ENCODE data around the gene CHST3. TPM values are rescaled to one million over a fixed set of nuclear protein-coding genes. Genes with fewer than 3 reads are reported as not detected.

The CHST3 gene
- total and polyA plus RNA-seq, 4 donors: 2.2 to 13.7 (median 8.0) TPM

DNA sequence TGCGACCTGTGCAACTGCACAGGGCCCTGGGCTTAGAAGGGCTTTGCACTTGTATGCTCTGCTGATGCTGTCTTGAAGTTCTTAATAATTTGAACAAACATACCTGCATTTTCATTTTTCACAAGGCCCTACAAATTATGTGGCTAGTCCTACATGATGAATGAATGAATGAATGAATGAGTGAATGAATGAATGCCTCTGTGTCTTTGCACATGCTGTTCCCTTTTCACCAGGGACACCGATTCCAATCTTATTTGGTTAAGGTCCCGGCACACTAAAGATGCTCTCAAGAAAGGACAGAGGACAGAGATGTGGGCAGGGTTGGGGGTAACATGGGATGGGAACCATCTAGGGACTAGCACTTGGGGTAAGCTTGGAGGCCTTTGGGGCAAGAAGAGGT lies 39.4 kb upstream of the CHST3 start:
- WGBS, 2 donors: 93 to 98% methylated on average over 3 of the region's 3 CpGs
- H3K9me3 ChIP-seq (ENCODE audit: control insufficient read depth in 4 of 4, insufficient read depth in 3 of 4, low read length in 3 of 4): no peaks in the 10 kb centered on the region
- no peak overlapping the region for H3K4me3 ChIP-seq
- no peaks in the 10 kb centered on the region for H3K27me3 ChIP-seq (ENCODE audit: control insufficient read depth in 3 of 3, insufficient read depth in 3 of 3, low read length in 2 of 3)
- H3K27ac ChIP-seq (ENCODE audit: low read depth in 1 of 2, low read length in 1 of 2): no peak overlapping the region
- peaks cover 0 to 17% (median 0%) of the 10 kb centered on the region in 5 donors for H3K4me1 ChIP-seq (ENCODE audit: control insufficient read depth in 5 of 5, insufficient read depth in 5 of 5, low read length in 5 of 5)
- ATAC-seq (ENCODE audit: insufficient read depth, low FRiP score) (no peak), DNase-seq (no peak)
- TF ChIP-seq, protein P1, sequence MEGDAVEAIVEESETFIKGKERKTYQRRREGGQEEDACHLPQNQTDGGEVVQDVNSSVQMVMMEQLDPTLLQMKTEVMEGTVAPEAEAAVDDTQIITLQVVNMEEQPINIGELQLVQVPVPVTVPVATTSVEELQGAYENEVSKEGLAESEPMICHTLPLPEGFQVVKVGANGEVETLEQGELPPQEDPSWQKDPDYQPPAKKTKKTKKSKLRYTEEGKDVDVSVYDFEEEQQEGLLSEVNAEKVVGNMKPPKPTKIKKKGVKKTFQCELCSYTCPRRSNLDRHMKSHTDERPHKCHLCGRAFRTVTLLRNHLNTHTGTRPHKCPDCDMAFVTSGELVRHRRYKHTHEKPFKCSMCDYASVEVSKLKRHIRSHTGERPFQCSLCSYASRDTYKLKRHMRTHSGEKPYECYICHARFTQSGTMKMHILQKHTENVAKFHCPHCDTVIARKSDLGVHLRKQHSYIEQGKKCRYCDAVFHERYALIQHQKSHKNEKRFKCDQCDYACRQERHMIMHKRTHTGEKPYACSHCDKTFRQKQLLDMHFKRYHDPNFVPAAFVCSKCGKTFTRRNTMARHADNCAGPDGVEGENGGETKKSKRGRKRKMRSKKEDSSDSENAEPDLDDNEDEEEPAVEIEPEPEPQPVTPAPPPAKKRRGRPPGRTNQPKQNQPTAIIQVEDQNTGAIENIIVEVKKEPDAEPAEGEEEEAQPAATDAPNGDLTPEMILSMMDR (IDR thresholded peaks at IDR 0.05; ENCODE audit: control extremely low read depth, extremely low read depth): no peak
- H3K9ac ChIP-seq (ENCODE audit: insufficient read depth in 1 of 2, low read length in 2 of 2): no peak overlapping the region
- no peaks in the 10 kb centered on the region for H3K36me3 ChIP-seq (ENCODE audit: control insufficient read depth in 4 of 4, insufficient read depth in 4 of 4, low read length in 4 of 4)

DNA sequence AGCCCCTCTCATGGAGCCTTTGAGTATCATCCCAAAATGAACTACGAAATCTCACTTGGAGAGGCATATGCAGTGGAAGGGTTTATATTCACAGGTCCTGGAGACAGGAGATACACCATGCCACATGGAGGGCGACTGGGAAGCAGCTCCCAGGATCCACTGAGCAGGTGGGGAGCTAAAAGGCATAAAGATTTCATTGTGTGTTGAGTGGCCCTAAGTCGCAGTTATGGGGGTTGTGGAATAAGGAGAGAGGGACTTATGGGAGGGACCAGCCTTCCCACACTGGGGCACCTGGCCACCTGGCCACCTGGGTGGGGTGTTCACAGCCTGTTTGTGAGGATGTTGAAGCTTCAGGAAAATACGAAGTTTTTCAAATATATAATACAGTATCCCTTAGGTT lies 37.0 kb upstream of the CHST3 start:
- DNase-seq (no peak), ATAC-seq (ENCODE audit: insufficient read depth, low FRiP score) (no peak)
- H3K9ac ChIP-seq (ENCODE audit: insufficient read depth in 1 of 2, low read length in 2 of 2): no peak overlapping the region
- H3K27me3 ChIP-seq (ENCODE audit: control insufficient read depth in 3 of 3, insufficient read depth in 3 of 3, low read length in 2 of 3): no peaks in the 10 kb centered on the region
- H3K4me3 ChIP-seq: no peak overlapping the region
- no peaks in the 10 kb centered on the region for H3K9me3 ChIP-seq (ENCODE audit: control insufficient read depth in 4 of 4, insufficient read depth in 3 of 4, low read length in 3 of 4)
- peaks cover 0 to under 1% (median 0%) of the 10 kb centered on the region in 5 donors for H3K4me1 ChIP-seq (ENCODE audit: control insufficient read depth in 5 of 5, insufficient read depth in 5 of 5, low read length in 5 of 5)
- no peaks in the 10 kb centered on the region for H3K36me3 ChIP-seq (ENCODE audit: control insufficient read depth in 4 of 4, insufficient read depth in 4 of 4, low read length in 4 of 4)
- TF ChIP-seq, protein P1 (IDR thresholded peaks at IDR 0.05; ENCODE audit: control extremely low read depth, extremely low read depth): no peak
- WGBS, 2 donors: 80 to 85% methylated on average over 4 of the region's 4 CpGs
- no peak overlapping the region for H3K27ac ChIP-seq (ENCODE audit: low read depth in 1 of 2, low read length in 1 of 2)

DNA sequence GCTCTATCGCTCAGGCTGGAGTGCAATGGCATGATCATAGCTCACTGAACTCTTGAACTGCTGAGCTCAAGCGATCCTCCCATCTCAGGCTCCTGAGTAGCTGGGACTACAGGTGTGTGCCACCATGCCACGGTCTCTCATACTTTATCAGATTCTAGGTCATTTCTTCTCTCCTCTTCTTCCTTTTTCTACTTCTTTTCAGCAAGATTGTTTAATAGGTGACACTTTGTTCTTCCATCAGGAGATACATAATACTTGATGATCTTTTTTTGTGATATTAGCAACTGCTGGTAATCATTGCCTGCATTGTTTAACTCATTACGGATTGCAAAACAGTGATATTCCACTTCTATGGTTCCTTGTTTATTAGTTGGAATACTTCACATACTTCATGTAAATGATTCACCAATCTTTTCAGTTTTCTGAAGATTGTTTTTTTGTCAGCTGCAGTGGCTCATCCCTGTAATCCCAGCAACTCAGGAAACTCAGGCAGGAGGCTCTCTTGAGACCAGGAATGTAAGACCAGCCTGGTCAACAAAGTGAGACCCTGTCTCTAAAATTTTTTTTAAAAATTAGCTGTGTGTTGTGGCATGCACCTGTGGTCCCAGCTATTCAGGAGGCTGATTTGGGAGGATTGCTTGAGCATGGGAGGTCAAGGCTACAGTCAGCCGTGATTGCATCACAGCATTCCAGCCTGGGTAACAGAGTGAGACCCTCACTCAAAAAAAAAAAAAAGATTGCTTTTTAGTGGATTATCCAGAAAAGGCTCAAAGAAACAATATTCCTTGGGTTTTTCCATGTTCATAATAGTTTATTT lies 36.2 kb upstream of the CHST3 start:
- no peak for DNase-seq
- Histone ChIP-seq H3K4me1 (ENCODE audit: control insufficient read depth in 5 of 5, insufficient read depth in 5 of 5, low read length in 5 of 5) (no peaks in the 10 kb centered on the region), H3K27ac (ENCODE audit: low read depth in 1 of 2, low read length in 1 of 2) (no peak overlapping the region), H3K36me3 (ENCODE audit: control insufficient read depth in 4 of 4, insufficient read depth in 4 of 4, low read length in 4 of 4) (no peaks in the 10 kb centered on the region), H3K9ac (ENCODE audit: insufficient read depth in 1 of 2, low read length in 2 of 2) (no peak overlapping the region), H3K9me3 (ENCODE audit: control insufficient read depth in 4 of 4, insufficient read depth in 3 of 4, low read length in 3 of 4) (no peaks in the 10 kb centered on the region), H3K27me3 (ENCODE audit: control insufficient read depth in 3 of 3, insufficient read depth in 3 of 3, low read length in 2 of 3) (no peaks in the 10 kb centered on the region), H3K4me3 (no peak overlapping the region)
- no peak for ATAC-seq (ENCODE audit: insufficient read depth, low FRiP score)
- TF ChIP-seq, protein P1 (IDR thresholded peaks at IDR 0.05; ENCODE audit: control extremely low read depth, extremely low read depth): no peak
- WGBS, 2 donors: 76 to 89% methylated on average over 5 of the region's 5 CpGs

Measured in lung (tissue), 12 donors.